Activated T-helper 1 cell treated with anti-CD3 and anti-CD28 coated beads, Interleukin-12 subunit alpha, Interleukin-12 subunit beta, Interleukin-2, Interleukin-4 antibody, amounts not matched to agents 30 ng/mL and 10 ng/mL and 1 ng/mL, durations not matched to agents 14 hours and 24 hours and 36 hours (primary cell): ENCODE results near the gene TOMM70. TPM values are rescaled to one million over a fixed set of nuclear protein-coding genes. Genes with fewer than 3 reads are reported as not detected.
A peak's percentile ranks its signal among the peaks of the same experiment; 100 is the strongest.
"Not testable (repeated sequence)": the region's sequence is repeated elsewhere in the genome, so short reads cannot be mapped to it uniquely, and the experiment has no call there.

Source experiments
- DNase-seq: peaks from one replicate; pipeline ENCODE4 v3.0.0; 2021; ENCODE audit warnings: low spot score
- H3K27ac Mint-ChIP-seq: one replicate; pipeline ENCODE4 v1.8.0; 2021; ENCODE audit warnings: mild to moderate bottlenecking, mixed read lengths
- H3K27me3 Mint-ChIP-seq: one replicate; pipeline ENCODE4 v1.8.0; 2022; ENCODE audit warnings: mild to moderate bottlenecking, moderate library complexity, mixed read lengths; ENCODE audit not compliant: insufficient read depth
- H3K36me3 Mint-ChIP-seq: one replicate; pipeline ENCODE4 v1.8.0; 2021; ENCODE audit warnings: low read depth, mixed read lengths
- H3K4me1 Mint-ChIP-seq: one replicate; pipeline ENCODE4 v1.8.0; 2021; ENCODE audit warnings: low read depth, mixed read lengths
- H3K4me3 Mint-ChIP-seq: one replicate; pipeline ENCODE4 v1.8.0; 2021; ENCODE audit warnings: mild to moderate bottlenecking, moderate library complexity, mixed read lengths
- H3K9me3 Mint-ChIP-seq: one replicate; pipeline ENCODE4 v1.8.0; 2021; ENCODE audit warnings: mixed read lengths
- intact Hi-C: fragments of 100-400 bp; cut with micrococcal nuclease; formaldehyde crosslinking; loops from one replicate; pipeline ENCODE4 v1.15.1; 2024
- total RNA-seq: library from RNA; stranded (reverse); gene quantifications from 2 replicates; pipeline ENCODE4 v1.2.3, GENCODE V29; 2022

The TOMM70 gene
- total RNA-seq, 1 donor from 2014 or later, result 60.0 TPM

DNA sequence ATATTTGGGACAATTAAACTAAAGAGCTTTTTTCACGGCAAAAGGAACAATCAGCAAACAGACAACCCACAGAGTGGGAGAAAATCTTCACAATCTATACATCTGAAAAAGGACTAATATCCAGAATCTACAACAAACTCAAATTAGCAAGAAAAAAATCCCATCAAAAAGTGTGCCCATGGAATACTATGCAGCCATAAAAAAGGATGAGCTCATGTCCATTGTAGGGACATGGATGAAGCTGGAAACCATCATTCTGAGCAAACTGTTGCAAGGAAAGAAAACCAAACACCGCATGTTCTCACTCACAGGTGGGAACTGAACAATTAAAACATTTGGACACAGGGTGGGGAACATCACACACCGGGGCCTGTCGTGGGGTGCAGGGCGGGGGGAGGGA, 73.5 kb downstream of the TOMM70 start:
- H3K9me3 Mint-ChIP-seq, H3K36me3 Mint-ChIP-seq, H3K4me3 Mint-ChIP-seq, H3K4me1 Mint-ChIP-seq, DNase-seq, intact Hi-C loops, H3K27me3 Mint-ChIP-seq, H3K27ac Mint-ChIP-seq: not testable (repeated sequence)

DNA sequence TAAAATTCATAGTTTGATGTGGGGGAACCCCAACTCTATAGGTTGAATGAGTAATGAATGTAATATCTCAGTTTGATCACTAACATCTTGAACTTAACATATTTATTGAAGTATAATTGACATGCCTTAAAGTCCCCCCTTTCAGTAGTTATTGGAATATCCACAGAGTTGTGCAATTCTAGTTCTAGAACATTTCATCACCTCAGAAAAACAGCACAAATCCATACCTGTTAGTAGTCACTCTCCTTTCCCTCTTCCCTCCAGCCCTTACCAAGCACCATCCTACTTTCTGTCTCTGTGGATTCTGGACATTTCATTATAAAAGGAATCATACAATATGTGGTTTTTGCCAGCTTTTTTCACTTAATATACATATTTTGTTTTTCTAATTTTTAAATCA, 75.1 kb downstream of the TOMM70 start:
- H3K4me1 Mint-ChIP-seq, result no peaks in the 10 kb centered on the region
- no peak overlapping the region for H3K4me3 Mint-ChIP-seq
- no peaks in the 10 kb centered on the region for H3K27me3 Mint-ChIP-seq
- intact Hi-C loops, result no loop called here
- peaks cover 10% of the 10 kb centered on the region for H3K36me3 Mint-ChIP-seq
- no peak overlapping the region for H3K27ac Mint-ChIP-seq
- H3K9me3 Mint-ChIP-seq, result no peaks in the 10 kb centered on the region
- DNase-seq, result no peak

DNA sequence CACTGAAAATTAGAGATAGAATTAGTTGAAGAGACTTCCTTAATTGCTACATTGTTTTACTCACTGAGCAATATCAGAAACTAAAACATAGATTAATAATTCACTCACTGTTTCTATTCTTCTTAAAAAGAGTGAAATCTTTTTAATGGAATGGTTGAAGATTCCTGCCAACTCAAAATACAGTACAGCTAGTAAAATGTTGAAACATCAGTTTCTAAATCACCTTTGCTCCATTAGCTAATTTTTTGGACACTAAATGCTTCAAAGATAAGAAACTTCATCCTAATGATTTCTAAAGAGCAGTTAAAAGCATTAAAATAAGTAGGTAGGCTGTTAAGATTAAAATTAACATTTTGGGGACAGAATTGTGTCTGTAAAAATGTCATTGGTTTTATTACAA, 76.8 kb downstream of the TOMM70 start:
- Mint-ChIP-seq H3K4me3 (no peak overlapping the region), H3K27ac (no peak overlapping the region), H3K9me3 (no peaks in the 10 kb centered on the region), H3K4me1 (no peaks in the 10 kb centered on the region), H3K36me3 (peaks cover 15% of the 10 kb centered on the region), H3K27me3 (no peaks in the 10 kb centered on the region)
- intact Hi-C loops, result no loop called here
- no peak for DNase-seq

DNA sequence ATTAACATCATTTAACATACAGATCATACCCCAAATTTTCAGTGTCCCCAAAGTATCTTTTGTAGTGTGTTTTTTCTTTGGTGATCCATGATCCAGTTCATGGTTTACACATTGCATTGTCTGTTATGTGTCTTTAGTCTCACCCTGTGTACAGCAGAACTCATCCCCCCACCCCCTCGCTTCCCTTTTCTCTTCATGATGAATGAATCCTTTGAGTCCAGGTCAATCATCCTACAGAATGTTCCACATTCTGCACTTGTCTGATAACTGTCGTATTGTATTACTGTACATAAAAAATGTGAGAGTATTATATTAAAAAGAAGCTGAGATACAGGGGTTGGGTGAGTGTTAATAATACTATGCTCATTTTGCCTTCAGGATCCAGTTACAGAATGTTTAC, 80.9 kb downstream of the TOMM70 start:
- intact Hi-C loops, result loop anchor here (2.0 to 10.0 kb wide), 4 partner anchors 81 to 1062 kb away; partner anchors contain the start of genes LNP1, TMEM45A and TOMM70
- Mint-ChIP-seq H3K4me1 (peaks cover 11% of the 10 kb centered on the region), H3K9me3 (no peaks in the 10 kb centered on the region), H3K27ac (no peak overlapping the region), H3K4me3 (no peak overlapping the region), H3K36me3 (peaks cover 9% of the 10 kb centered on the region), H3K27me3 (no peaks in the 10 kb centered on the region)
- DNase-seq, result no peak

DNA sequence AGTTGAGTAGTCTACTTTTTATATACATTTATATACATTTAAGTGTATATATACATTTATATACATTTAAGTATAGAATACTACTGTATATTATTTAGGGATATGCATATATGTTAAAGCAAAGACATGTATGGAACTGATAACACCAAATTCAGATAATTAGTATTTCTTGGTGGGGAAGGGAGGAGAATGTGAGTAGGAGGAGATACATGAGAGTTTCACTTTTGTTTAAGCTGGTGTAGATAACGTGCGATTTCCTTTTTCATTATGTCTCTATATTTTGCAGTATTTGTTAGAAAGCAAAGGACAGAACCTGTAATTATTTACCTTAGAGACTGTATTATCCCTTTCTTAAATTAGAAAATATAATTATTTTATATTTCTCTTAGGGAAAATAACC, 83.0 kb downstream of the TOMM70 start:
- peaks cover 11% of the 10 kb centered on the region for H3K4me1 Mint-ChIP-seq
- H3K36me3 Mint-ChIP-seq, result peaks cover 8% of the 10 kb centered on the region
- H3K27me3 Mint-ChIP-seq, result no peaks in the 10 kb centered on the region
- no peaks in the 10 kb centered on the region for H3K9me3 Mint-ChIP-seq
- H3K4me3 Mint-ChIP-seq, result no peak overlapping the region
- no peak for DNase-seq
- intact Hi-C loops, result loop anchor here (2.0 to 10.0 kb wide), 5 partner anchors 83 to 1064 kb away; partner anchors contain the start of genes LNP1, TMEM45A and TOMM70
- peak overlapping the region; percentile 56 for H3K27ac Mint-ChIP-seq

DNA sequence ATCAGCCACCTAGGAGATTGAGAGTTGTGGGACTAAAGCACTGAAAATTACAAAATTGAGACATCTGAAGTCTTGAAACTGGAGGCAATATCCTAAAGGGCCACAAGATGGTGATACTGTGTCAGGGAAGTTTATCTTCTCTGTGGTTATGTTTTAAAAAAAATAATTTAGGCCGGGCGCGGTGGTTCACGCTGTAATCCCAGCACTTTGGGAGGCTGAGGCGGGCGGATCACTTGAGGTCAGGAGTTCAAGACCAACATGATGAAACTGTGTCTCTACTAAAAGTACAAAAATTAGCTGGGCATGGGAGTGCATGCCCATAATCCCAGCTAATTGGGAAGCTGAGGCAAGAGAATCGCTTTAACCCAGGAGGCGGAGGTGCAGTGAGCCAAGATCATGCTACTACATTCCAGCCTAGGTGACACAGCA, 84.2 kb downstream of the TOMM70 start:
- peaks cover 15% of the 10 kb centered on the region for H3K4me1 Mint-ChIP-seq
- H3K27me3 Mint-ChIP-seq, result no peaks in the 10 kb centered on the region
- no peaks in the 10 kb centered on the region for H3K9me3 Mint-ChIP-seq
- peaks cover 11% of the 10 kb centered on the region for H3K36me3 Mint-ChIP-seq
- DNase-seq, result peak; percentile 28
- intact Hi-C loops, result loop anchor here (1.0 to 10.0 kb wide), 8 partner anchors 18 to 1066 kb away; partner anchors contain the start of genes NIT2 and TMEM45A
- H3K4me3 Mint-ChIP-seq, result no peak overlapping the region
- peak overlapping the region; percentile 18 for H3K27ac Mint-ChIP-seq

Other genes with a start within 250 kb of the TOMM70 start
- gene TBC1D23, start 140.1 kb downstream of the TOMM70 start, total RNA-seq, result 18.3 and 19.0 TPM in 2 replicates
- 65.9 and 69.5 TPM in 2 replicates for gene NIT2, start 66.3 kb downstream of the TOMM70 start, total RNA-seq
- gene LNP1, start 450 bp upstream of the TOMM70 start, total RNA-seq, result 2.4 and 2.6 TPM in 2 replicates
- gene TMEM45A, start 91.5 kb upstream of the TOMM70 start, total RNA-seq, result 0.13 and 0.34 TPM in 2 replicates
- gene ADGRG7, start 208.5 kb upstream of the TOMM70 start, total RNA-seq, result not detected in 2 replicates